ENCODE data around the gene IRX4. TPM values are rescaled to one million over a fixed set of nuclear protein-coding genes. Genes with fewer than 3 reads are reported as not detected.
"Not testable (repeated sequence)": the region's sequence is repeated elsewhere in the genome, so short reads cannot be mapped to it uniquely, and the experiment has no call there.

Gene IRX4
- total RNA-seq, 1 donor from 2014 or later: not detected

DNA sequence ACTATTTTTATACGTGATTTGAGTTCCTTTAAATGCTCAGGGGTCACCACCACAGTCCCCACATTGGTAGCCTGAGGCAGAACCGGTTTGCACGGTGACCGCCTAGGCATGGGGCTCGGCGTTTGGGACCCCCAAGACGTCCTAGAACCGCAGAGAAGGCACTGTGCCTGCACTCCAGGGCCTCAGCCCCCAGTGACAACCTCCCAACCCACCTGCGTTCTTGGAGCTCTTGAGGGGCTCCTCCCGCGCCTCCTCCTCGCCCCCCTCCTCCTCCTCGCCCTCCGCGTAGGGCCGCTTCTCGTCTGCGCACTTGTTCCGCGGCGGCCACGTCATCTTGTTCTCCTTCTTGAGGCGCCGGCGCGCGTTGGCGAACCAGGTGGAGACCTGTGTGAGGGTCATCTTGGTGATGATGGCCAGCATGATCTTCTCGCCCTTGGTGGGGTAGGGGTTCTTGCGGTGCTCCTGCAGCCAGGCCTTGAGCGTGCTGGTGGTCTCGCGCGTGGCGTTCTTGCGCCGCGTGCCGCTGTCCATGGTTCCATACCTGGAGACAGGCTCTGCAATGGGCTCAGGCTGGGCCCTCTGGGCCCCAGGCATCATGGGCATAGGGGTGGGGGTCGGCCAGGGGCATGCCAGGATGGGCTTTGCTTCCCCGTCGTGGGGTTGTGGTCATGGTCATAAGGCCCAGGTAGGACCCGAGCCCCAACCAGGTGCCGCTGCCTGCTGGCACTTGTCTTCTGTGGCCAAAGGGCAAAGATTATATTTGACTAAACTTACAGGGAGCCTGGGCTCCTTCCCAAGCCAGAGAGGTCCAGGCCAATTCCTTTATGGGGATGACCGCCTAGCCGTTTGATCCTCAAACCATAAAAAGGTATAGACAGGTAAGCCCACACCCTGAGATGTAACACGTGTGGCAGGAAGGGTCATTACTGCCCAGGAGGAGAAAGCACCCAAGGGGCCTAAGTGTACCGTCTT, 3.1 kb downstream of the IRX4 start:
- DNase-seq (ENCODE audit: low spot score): no peak

DNA sequence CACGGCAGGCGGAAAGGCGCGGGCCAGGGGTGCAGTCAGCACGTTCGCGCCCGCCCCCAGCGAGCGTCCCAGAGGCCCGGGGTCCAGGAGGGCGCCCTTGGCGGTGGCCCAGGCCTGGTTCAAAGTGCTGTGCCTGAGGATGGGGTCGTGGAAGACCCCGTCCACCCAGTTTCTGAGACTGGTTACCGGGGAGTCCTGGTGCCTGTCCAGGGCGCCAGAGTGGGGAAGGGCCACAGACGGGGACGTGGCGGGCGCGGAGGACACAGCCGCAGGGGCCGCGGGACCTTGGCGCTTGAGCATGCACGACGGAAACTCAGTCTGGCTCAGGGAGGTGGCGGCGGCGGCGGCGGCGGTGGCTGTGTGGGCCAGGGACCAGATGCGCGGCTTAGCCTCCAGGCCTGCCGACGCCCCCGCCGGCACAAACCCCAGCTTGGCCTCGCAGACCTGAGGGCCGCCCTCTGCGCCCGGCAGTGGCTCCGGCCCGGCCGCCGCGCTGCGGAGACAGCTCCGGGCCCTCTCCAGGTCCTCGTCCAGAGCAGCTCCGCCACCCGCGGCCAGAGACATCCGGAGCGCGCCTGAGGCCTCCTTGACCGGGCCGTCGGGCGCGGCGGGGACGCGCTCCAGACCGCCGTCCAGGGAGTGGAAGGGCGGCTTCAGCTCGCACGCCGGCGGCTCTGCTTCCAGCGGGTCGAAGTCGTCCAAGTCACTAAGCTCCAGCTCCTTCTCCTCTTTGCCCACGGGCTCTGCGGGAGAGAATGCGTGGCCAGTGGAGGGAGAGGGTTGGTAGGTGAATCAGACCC, 4.5 kb downstream of the IRX4 start:
- no peak for DNase-seq (ENCODE audit: low spot score)

DNA sequence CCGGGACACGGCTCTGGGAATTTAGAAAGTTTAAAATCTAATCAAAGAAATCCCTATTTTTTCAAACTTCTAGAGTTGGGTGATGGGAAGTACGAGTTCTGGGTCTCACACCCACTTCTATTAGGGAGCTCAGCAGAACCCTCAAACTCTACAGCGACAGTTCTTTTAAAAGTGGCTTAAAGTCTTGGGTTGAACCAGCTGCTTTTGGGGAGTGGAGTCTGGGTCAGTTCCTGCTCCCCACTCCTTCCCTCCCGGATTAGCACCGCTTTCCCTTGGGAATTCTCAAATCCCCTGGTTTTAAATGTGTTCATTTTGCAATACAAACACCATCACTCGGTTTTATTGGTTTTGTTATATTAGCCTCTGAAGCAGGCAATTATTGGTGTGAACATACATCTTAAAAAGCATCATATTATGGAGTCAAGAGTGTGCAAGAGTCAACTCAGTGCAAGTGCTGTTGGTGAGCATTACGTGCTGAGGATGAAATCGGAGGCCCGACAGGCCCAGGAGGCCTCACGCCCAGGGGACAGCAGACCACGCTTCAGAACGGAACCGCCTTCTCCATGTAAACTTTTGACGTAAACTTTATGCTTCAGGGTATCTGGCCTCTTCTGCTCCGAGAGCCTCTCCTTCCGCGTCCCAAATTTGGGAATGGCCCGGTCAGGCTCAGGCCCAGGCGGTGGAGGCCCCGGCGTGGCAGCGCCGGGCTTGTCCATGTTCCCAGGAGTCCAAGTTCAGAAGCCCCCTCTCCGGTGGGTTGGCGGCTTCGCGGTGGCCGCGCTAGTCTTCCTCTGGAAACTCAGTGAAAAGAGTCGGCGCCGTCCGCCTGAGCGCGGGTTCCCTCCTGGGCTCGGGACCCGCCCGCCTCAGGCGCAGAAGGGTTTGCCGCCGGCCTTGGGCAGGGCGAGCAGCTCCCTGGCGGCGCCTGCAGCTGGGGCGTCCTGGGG, 5.3 kb downstream of the IRX4 start:
- no peak for DNase-seq (ENCODE audit: low spot score)

DNA sequence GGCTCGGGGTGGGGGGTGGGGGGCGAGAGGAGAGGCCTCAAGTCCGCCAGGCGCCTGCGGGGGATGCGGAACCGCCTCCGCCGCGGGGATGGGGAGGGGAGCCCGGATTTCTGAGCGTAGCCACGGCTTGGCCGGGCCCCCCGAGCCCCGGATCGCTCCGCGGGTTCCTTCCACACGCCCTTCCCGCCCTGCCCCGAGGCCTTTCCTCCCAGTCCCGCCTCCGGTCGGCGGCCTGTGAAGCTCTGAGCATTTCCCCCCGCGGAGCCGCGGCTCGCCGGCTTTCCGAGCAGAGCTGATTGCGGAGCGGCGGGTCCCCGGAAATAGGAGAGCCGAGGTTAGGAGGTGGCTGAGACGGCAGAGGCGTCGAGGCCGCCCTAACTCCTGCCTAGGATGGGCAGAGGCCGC, 6.1 kb downstream of the IRX4 start:
- no peak for DNase-seq (ENCODE audit: low spot score)

DNA sequence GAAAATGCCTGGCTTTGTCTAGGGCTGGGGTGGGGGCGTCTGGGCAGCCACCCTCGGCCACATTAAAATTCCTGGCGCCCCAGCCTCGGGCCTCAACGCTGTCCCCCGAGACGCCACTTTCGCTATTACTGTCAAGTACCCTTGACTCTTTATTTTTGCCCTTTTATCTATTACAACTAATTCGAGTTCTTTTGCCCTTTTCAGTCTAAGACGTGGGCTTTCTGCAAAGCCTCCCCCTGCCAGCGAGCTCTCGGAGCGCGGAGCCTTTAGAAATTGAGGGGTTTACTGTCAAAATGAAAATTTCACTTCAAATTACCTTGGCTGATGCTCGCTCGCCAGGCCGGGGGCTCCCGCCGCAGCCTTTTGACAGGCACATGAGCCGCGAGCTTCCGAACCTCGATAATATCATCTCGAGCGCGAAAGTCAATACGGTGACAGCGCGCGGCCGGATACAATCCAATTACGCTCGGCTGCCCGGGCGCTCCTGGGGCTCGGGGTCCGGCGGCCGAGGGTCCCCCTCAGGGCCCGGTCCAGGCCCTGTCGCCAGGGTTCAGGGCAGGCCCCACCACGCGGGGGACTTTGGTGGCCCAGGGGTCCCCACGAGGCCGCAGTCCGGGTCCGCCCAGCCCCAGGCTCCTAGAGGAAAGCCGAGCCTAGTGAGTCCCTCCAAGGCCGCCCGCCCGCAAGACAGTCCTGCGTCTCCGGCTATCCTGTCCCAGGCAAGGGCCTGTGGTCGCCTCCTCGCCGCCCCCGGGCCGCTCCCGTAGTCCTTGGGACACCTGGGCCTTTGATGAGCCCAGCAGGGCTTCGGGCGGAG, 6.7 kb downstream of the IRX4 start:
- no peak for DNase-seq (ENCODE audit: low spot score)

DNA sequence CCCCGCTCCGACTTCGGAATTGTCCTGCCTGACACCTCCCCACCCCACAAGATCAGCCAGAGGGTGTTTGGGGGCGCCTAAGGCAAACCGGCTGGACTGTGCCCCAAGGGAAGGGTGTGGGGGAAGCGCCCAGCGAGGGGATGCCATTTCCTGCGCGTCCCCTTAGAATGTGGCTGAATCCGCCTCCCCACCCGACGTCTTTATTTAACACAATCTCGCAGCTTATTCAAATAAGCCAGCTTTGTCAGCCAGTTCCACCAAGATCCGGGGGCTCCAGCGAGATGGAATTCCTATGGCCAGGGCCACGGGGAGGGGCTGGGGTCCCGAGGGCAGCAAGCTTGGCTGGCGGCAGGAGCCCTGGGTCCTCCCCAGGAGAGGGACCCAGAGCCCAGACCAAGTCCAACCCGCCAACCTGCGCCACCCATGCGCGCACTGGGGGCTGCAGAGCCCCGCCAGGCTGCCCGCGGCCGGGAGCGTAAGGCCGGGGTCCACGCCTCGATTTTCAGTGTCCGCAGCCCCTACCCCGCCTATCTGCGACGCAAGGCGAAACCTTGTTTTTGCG, 7.4 kb downstream of the IRX4 start:
- DNase-seq (ENCODE audit: low spot score): no peak

DNA sequence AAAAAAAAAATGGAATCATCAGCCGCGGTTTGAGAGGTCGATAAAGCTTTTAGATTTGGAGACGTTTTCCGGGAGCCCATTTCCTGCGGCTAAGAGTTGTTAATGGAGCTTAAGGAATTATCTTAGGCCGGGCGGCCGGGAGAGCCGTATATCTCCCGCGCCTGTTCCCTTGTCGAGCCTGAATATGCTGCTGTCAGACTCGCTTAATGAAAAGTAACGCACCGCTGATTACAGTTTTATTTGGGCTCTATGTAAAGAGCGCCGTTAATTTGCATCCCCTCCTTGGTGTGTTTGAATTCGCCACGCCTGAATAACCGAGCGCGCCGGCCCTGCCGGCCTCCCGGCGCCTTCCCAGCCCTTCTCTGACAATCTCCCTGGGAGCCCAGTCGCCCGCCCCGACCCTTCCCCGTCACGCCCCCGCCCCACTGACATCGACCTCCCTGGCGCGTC, 7.9 kb downstream of the IRX4 start:
- no peak for DNase-seq (ENCODE audit: low spot score)

DNA sequence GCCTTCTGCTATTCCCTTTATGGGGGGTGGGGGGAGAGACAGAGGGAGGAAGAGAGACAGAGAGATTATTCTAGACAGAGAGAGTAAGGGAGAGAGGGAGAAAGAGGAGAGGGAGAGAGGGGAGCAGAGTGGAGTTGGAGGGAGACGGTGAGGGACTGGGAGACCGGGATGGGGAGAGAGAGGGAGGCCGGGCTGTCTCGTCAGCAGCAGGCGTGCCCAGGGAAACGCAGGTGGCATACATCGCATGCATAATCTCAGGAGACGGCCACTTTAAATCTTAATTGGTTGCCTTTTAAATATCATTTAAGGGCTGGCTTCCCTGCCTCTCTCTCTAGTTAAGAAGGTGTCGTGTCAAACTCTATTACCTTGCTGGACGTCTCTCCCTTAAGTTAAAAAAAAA, 8.4 kb downstream of the IRX4 start:
- no peak for DNase-seq (ENCODE audit: low spot score)

DNA sequence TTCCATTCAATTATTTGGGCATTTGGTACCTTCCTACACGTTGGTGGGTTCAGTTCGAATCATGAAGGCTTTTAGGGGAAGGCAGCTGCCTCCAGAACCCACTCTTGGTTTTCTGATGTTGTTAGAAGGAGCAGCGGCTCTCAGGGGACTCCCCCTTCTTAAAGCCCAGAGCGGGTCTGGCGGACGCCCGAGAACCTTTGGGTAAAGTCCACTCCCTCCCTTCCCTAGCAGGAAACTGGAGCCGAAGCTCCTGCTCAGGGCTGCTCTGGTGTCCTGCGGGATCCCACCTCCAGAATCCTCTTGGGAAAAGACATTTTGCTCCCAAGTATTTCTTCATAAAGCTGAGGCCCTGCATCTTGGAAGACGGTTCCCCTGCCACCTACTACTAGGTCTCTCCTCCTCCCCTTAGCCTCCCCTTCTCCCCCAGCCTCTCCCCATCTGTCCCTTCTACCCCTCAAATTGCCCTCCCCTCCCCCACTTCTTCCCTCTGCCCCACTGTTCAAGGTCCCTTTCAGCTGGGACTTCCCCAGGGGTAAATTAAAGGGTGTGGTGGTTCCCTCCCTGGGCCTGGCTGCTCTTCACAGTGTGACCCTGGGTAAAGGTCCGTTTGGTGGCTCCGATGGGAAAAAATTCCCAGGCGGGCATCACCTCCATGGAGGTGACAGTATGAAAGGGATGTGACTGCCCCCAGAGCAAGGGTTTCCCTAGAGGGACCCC, 9.3 kb downstream of the IRX4 start:
- DNase-seq (ENCODE audit: low spot score): no peak

DNA sequence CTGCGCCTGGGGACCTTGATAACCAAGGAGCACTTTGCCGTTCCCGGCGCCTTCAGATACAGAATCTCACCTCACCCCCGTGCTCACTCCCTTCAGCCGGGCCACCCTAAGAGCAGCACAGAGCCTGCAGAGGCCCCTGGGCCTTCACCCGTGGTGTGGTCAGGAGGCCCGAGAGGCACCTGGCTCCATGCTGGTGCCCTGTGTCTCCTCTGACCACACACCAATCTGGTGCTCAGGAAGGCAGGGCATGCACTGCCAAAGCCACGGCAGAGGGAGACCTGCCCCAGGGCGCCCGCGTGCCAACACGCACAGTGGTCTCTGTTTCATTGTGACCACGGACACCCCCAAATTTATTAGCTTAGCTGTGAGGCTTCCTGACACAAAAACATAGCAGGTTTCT, 11.3 kb downstream of the IRX4 start:
- DNase-seq (ENCODE audit: low spot score): no peak

DNA sequence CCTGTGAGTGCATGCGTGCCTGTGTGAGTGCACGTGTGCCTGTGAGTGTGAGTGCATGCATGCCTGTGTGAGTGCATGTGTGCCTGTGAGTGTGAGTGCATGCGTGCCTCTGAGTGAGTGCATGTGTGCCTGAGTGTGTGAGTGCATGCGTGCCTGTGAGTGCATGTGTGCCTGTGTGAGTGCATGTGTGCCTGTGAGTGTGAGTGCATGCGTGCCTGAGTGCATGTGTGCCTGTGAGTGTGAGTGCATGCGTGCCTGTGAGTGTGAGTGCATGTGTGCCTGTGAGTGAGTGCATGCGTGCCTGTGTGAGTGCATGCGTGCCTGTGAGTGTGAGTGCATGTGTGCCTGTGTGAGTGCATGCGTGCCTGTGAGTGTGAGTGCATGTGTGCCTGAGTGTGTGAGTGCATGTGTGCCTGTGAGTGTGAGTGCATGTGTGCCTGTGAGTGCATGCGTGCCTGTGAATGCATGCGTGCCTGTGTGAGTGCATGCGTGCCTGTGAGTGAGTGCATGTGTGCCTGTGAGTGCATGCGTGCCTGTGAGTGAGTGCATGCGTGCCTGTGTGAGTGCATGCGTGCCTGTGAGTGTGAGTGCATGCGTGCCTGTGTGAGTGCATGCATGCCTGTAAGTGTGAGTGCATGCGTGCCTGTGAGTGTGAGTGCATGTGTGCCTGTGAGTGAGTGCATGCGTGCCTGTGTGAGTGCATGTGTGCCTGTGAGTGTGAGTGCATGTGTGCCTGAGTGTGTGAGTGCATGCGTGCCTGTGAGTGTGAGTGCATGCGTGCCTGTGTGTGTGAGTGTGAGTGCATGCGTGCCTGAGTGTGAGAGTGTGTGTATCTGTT, 12.1 kb downstream of the IRX4 start:
- DNase-seq (ENCODE audit: low spot score): not testable (repeated sequence)

DNA sequence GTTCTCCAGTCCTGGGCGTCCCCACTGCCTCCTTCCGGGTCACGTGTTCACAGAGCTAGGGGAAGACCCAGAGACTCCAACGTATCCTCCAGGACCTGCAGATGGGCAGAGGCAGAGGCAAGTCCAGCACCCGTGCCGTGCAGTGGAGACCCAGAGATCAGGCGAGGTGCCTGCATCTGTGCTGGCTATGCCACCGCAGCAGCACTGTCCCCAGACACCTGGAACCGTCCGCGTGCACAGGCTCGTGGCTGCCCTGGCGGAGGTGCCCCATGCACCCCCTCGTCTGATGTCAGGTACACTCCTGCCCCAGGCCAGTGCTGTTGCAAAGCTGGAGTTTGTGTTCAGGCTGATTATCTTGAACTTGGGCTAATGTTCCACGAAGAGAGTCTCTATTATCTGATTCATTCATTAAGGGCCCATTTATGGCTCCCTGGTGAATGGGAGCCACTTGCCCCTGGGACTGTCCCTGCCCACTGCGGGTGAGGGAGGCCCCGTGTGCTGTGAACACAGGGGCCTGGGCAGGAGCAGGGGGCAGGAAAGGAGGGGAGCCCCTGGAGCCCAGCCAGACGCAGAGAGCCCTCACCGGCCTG, 13.7 kb downstream of the IRX4 start:
- no peak for DNase-seq (ENCODE audit: low spot score)

DNA sequence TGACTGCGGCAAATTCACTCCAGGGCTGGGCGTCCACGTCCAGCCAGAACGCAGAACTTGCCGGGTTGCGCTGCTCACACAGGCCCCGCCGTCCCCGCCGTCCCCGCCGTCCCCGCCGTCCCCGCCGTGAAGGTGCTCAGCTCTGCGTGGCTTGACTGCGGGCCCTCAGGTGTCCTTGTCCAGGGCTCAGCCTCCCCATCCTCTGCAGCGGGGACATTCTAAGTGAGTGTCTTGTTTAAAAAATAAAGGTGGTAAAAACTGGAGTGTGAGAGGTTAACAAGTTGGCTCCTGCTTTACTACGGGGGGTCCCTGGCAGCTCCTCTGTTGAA, 14.9 kb downstream of the IRX4 start:
- DNase-seq (ENCODE audit: low spot score): no peak

DNA sequence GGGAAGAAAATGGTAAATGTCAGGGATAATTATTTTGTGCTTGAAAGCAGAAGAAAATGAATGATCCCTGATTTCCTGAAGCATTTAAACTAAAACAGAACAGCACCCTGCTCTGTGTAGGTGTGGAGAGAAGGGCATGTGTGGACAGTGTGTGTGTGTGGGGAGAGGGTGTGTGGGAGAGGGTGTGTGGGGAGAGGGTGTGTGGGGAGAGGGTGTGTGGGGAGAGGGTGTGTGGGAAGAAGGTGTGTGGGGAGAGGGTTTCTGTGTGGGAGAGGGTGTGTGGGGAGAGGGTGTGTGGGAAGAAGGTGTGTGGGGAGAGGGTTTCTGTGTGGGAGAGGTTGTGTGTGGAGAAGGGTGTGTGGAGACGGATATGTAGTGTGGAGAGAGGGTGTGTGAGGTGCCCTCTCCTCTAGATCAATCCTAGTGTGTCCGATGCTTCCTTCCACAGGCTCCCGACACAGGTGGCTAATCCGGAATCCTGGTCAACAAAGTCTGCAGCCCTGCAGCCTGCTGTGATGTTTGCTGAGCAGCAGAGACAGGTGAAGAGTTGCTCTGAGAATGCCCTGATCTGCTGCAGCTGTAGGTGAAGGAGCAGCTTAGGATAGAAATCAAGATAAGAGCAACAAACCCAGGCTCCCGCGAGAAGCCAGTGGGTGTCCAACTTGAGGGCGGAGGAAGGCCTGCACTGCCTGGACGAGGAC, 15.5 kb downstream of the IRX4 start:
- DNase-seq (ENCODE audit: low spot score): no peak

DNA sequence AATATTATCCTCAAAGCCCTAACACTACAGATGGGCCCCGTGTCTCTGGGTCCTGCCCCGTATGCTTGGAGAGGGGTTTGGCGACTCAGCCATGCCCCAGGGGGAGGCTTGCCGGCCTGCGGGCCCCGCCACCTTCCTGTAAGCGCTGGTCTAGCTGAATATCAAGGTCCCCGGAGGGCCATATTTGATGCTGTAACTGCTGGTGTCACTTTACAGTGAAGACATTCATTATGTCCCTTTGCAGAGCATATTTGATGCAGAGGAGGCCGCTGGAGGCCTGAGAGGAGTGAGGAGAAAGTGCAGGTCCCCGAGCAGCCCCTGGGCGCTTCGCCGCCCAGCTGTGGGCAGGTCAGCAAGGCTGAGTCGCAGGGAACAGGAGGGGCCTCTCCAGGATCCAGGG, 16.8 kb downstream of the IRX4 start:
- DNase-seq (ENCODE audit: low spot score): no peak

DNA sequence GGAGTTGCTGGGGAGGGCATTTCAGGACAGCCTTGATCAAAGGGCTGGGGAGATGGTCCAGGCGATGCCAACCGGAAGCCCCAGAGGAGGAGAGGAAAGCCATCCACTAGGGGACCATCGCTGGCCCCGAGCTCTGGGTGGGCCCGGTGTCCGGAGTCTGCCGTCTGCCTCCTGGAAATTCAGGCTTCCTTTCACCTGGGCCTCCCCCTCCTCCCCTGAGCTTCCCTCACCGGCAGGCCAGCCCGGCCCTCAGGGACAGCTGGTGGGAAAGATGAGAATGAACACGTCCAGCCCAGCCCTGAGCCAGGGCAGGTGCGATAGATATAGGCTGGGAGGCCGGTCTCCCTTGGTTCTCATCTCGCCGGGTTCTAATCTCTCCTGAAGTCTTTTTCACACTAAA, 17.2 kb downstream of the IRX4 start:
- no peak for DNase-seq (ENCODE audit: low spot score)

DNA sequence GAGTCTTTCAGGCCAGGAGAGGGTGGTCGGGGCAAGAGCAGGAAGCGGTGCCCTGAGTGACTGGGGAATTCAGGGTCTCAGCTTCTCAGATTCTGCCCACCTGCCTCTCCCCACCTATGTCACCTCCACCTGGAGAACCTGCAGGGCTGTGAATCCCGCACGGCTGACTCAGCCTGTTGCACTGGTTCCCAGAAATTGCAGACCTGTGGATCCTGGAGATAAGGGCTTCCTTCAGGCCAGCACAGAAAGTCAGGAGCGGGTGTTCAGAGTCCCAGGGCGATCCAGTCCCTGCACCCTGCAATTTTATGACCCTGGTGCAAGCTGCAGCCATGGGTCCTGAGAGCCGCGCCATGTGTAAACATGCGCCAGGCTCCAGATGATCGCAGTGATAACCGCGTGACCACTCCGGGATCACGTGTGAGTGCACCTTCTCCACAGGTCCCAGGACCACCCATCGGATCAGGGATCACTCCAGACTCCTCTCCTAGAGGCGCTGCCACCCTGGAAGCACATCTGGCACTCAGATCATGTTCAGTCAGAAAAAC, 17.8 kb downstream of the IRX4 start:
- DNase-seq (ENCODE audit: low spot score): no peak
